GM23338 (cell line): ENCODE results near the gene DNAH10.

Source experiments
- CREB1 ChIP-seq: fragments of 250-450 bp; sonication (Bioruptor Pico); IDR thresholded peaks from 2 replicates; pipeline ENCODE4 v1.5.0; 2020; ENCODE audit warnings: low read depth, mild to moderate bottlenecking, moderate library complexity
- EZH2 ChIP-seq: fragments of 200-600 bp; sonication (generic); IDR thresholded peaks from one replicate; pipeline ENCODE4 v1.8.0; 2017; ENCODE audit warnings: antibody characterized with exemption, mild to moderate bottlenecking, low read depth; ENCODE audit not compliant: unreplicated experiment
- EZH2phosphoT487 ChIP-seq: fragments of 200-600 bp; sonication (generic); IDR thresholded peaks from one replicate; pipeline ENCODE4 v1.8.1; 2018; ENCODE audit warnings: antibody characterized with exemption; ENCODE audit not compliant: unreplicated experiment
- POLR2AphosphoS5 ChIP-seq: IDR thresholded peaks from 2 replicates; pipeline ENCODE4 v1.6.1; 2016; ENCODE audit warnings: antibody characterized with exemption, low read depth
- TF ChIP-seq, protein P1 (sequence below), 2 experiments: fragments of 200-600 bp in 1 of 2; sonication (generic) in 1 of 2; conservative IDR thresholded peaks; 2 replicates each; pipeline versions ENCODE4 v1.5.1 to v1.6.1; 2016 to 2017; ENCODE audit warnings: antibody characterized with exemption in 2 of 2, low read depth in 2 of 2, mild to moderate bottlenecking in 2 of 2, moderate library complexity in 1 of 2
- TF ChIP-seq, protein P2 (sequence below): IDR thresholded peaks from 2 replicates; pipeline ENCODE4 v1.6.1; 2016; ENCODE audit warnings: antibody characterized with exemption
- TF ChIP-seq, protein P3 (sequence below): IDR thresholded peaks from one replicate; pipeline ENCODE4 v1.6.1; 2018; ENCODE audit warnings: antibody characterized with exemption; ENCODE audit not compliant: unreplicated experiment

DNA sequence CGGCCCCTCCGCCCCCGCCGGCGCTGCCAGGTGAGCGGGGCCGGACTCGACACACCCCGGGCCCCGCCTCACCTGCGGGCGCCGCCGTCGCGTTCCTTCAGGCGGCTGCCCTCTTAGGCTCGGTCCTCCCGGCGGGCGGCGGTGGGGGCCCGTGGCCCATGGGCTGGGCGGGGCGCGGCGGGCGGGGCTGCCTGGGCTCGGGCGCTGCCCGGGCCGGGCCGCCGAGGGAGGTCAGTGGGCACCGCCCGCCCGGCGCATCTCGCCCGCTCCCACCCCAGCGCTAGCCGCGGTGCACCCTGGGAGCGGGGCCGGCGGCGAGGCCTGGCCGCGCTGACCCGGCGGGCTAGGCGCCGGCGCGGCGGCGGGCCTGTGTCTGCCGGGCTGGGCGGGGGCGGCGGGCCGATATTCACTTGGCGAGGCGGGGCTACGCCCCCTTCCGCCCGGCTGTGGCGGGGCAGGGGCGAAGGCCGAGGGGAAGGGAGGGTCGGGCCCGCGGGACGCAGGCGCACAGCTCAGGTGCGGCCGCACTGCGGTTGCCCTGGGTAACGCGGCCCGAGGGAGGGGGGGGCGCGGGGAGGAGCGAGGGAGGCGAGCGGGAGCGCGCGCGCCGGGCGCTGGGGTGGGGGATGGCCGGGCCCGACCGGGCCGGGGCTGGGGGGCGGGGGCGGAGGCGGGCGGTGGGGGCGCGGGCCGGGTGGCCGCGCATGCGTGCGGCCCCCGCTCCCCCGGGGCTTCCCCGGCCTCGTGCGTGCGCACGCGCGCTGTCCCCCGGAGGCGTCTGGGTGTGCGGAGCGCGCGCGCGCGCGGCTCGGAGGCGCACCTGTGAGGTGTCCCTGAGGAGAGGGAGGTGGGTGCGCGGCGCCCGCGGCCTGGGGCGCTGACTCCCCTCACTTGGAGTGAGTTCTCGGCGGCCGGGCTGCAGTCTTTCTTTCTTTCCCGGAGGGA lies 210.6 kb downstream of the DNAH10 start, which contains the start of the genes CCDC92 and ZNF664:
- TF ChIP-seq, protein P1, sequence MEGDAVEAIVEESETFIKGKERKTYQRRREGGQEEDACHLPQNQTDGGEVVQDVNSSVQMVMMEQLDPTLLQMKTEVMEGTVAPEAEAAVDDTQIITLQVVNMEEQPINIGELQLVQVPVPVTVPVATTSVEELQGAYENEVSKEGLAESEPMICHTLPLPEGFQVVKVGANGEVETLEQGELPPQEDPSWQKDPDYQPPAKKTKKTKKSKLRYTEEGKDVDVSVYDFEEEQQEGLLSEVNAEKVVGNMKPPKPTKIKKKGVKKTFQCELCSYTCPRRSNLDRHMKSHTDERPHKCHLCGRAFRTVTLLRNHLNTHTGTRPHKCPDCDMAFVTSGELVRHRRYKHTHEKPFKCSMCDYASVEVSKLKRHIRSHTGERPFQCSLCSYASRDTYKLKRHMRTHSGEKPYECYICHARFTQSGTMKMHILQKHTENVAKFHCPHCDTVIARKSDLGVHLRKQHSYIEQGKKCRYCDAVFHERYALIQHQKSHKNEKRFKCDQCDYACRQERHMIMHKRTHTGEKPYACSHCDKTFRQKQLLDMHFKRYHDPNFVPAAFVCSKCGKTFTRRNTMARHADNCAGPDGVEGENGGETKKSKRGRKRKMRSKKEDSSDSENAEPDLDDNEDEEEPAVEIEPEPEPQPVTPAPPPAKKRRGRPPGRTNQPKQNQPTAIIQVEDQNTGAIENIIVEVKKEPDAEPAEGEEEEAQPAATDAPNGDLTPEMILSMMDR (conservative IDR thresholded peaks at IDR 0.05; ENCODE audit: low read depth in 2 of 2), result peak in 1 of 2 experiments; percentile 39; a peak in 2 of 4 replicates
- TF ChIP-seq EZH2phosphoT487, result no peak
- TF ChIP-seq, protein P2, sequence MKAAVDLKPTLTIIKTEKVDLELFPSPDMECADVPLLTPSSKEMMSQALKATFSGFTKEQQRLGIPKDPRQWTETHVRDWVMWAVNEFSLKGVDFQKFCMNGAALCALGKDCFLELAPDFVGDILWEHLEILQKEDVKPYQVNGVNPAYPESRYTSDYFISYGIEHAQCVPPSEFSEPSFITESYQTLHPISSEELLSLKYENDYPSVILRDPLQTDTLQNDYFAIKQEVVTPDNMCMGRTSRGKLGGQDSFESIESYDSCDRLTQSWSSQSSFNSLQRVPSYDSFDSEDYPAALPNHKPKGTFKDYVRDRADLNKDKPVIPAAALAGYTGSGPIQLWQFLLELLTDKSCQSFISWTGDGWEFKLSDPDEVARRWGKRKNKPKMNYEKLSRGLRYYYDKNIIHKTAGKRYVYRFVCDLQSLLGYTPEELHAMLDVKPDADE, result no peak
- TF ChIP-seq POLR2AphosphoS5, result peak; percentile 63
- TF ChIP-seq, protein P3, sequence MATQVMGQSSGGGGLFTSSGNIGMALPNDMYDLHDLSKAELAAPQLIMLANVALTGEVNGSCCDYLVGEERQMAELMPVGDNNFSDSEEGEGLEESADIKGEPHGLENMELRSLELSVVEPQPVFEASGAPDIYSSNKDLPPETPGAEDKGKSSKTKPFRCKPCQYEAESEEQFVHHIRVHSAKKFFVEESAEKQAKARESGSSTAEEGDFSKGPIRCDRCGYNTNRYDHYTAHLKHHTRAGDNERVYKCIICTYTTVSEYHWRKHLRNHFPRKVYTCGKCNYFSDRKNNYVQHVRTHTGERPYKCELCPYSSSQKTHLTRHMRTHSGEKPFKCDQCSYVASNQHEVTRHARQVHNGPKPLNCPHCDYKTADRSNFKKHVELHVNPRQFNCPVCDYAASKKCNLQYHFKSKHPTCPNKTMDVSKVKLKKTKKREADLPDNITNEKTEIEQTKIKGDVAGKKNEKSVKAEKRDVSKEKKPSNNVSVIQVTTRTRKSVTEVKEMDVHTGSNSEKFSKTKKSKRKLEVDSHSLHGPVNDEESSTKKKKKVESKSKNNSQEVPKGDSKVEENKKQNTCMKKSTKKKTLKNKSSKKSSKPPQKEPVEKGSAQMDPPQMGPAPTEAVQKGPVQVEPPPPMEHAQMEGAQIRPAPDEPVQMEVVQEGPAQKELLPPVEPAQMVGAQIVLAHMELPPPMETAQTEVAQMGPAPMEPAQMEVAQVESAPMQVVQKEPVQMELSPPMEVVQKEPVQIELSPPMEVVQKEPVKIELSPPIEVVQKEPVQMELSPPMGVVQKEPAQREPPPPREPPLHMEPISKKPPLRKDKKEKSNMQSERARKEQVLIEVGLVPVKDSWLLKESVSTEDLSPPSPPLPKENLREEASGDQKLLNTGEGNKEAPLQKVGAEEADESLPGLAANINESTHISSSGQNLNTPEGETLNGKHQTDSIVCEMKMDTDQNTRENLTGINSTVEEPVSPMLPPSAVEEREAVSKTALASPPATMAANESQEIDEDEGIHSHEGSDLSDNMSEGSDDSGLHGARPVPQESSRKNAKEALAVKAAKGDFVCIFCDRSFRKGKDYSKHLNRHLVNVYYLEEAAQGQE, result no peak
- TF ChIP-seq CREB1 (CRISPR knock-in tag), result no peak
- no peak for TF ChIP-seq EZH2
